Ramos (cell line): ENCODE measurements around the gene MAP3K2.

ENCODE experiments used
- in situ Hi-C: fragments of 300-500 bp; cut with MboI; formaldehyde crosslinking; loops from one replicate; pipeline ENCODE4 v1.14.3; 2022; ENCODE audit warnings: low sequenced_read_pairs; ENCODE audit not compliant: unreplicated experiment

Gene MAP3K2

DNA sequence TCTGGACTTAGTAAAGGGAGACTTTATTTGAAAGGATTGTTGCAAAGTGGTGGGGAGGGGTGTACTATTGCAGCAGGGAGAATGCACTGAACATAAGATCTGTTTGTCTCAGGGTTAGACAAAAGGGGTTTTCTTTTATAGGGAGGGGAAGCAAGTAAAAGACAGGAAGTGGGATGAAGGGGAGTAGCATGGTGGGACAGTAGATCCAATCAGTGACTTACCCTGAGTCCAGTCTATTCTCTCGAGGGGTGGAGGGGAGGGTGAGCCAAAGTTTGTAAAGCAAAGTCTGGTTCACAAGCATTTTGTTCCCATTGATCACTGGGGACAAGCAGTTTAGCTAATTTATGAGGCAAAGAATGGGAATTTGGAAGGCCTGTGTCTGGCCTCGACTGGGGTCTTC lies 132.6 kb downstream of the MAP3K2 start:
- in situ Hi-C loops: no loop called here

DNA sequence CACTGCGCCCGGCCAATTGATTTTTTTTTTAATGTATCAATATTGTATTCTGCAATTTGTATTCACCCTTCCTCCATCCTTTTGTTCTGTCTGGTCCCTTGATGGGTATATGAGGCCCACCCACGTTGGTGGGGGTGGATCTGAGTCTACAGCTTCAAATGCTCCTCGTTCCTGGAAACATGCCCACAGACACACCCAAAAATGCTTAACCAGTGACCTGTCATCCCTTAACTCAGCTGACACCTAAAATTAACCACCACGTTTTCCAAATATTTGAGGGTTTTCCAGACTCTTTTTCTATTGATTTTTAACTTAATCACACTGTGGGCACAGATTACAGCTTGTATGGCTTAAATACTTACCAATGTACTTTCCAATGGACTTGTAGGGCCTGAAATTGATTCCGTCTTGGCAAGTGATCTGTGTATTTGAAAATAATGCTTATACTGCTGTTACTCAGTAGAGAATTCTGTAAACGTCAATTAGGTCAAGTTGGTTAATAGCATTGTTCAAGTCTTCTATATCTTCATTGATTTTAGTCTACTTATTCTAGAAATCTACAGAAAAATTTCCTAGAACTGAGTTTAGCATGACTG lies 133.3 kb downstream of the MAP3K2 start:
- in situ Hi-C loops: no loop called here
